Measurements from ENCODE around the gene PYROXD2. TPM values are rescaled to one million over a fixed set of nuclear protein-coding genes. Genes with fewer than 3 reads are reported as not detected.

The PYROXD2 gene
- total and polyA plus RNA-seq, 2 experiments from 2014 or later: 12.1 to 13.8 TPM

- TF ChIP-seq EZH2phosphoT487 (IDR thresholded peaks at IDR 0.05; ENCODE audit: insufficient read depth, low read depth) (no peak), EZH2 (IDR thresholded peaks at IDR 0.05; ENCODE audit: insufficient read depth, poor library complexity, severe bottlenecking) (no peak)
- H3K36me3 ChIP-seq (ENCODE audit: low read depth): no peaks in the 10 kb centered on the region
Observed at GRCh38 chr10:98382691-98383101, 32.3 kb downstream of the PYROXD2 start.

DNA sequence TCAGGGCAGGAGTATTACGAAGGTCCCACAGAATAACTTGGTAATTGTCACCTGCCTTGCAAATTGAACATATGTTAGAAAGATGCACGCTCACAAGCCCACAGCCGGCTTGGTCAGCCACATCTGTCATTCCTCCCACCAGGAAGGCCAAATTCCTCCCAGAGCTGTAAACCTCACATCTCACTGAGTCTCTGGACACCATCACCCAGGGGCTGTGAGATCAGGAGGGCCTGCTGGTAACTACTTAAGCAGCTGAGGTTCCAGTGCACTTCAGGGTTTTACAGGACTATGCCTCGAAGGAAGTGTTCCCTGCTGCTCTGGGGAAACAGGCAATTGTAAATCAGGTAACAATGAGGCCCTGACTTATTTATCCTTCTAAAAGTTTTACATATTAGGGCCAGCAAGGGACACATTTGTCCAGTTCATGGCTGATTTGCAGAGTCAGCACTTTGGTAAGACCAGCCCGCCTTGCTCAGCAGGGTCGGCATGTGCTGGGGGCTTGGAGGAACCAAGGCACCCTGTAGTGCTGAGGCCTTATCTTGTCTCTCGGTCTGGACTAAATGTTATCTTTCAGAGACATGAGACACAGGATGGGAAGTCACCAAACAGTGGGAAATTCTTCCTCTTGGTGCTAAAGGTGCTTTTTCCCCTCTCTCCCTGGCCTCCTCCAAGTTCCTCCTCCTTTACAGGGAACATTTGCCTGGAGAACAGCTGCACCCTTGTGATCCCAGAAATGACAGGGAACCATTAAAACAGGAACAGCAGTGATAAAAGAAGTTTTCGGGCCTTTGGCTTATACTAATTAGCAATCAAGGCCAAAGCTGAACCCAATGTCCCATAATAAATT, 34.3 kb downstream of the PYROXD2 start:
- peaks cover 14% of the 10 kb centered on the region; the same call in 1 of the 2 replicates for H3F3A ChIP-seq (ENCODE audit: insufficient read depth)
- no peak for DNase-seq
- no peak overlapping the region for H3K9ac ChIP-seq
- WGBS, 2 experiments (ENCODE audit: low coverage in 1 of 2, low lambda C conversion rate in 2 of 2, missing lambda C conversion rate in 2 of 2): 87 to 88% methylated on average over 8 of the region's 8 CpGs
- no peak overlapping the region for H3K4me2 ChIP-seq (ENCODE audit: unreplicated experiment)
- no peaks in the 10 kb centered on the region for H4K20me1 ChIP-seq (ENCODE audit: insufficient read depth)
- H3K9me2 ChIP-seq (ENCODE audit: insufficient read depth): no peaks in the 10 kb centered on the region
- H3K79me2 ChIP-seq (ENCODE audit: insufficient read depth): no peaks in the 10 kb centered on the region
- TF ChIP-seq EZH2phosphoT487 (IDR thresholded peaks at IDR 0.05; ENCODE audit: insufficient read depth, low read depth) (no peak), EZH2 (IDR thresholded peaks at IDR 0.05; ENCODE audit: insufficient read depth, poor library complexity, severe bottlenecking) (no peak)
- no peaks in the 10 kb centered on the region for H3K36me3 ChIP-seq (ENCODE audit: low read depth)
- peaks cover 25% of the 10 kb centered on the region for H3K4me1 ChIP-seq (ENCODE audit: insufficient read depth)
- H3K9me3 ChIP-seq (ENCODE audit: low read depth): no peaks in the 10 kb centered on the region
- H2AFZ ChIP-seq: no peak overlapping the region
- in situ Hi-C loops (cut with MboI): no loop called here
- no peak overlapping the region for H3K4me3 ChIP-seq
- H3K27ac ChIP-seq: no peak overlapping the region
- H3K27me3 ChIP-seq (replicated peaks; ENCODE audit: insufficient read depth): no peaks in the 10 kb centered on the region

More at GRCh38 chr10:98382691-98383101, 32.3 kb downstream of the PYROXD2 start:
- H3K4me3 ChIP-seq: no peak overlapping the region
- peaks cover 14% of the 10 kb centered on the region; the same call in 1 of the 2 replicates for H3F3A ChIP-seq (ENCODE audit: insufficient read depth)
- no peaks in the 10 kb centered on the region for H3K9me3 ChIP-seq (ENCODE audit: low read depth)
- in situ Hi-C loops (cut with MboI): no loop called here
- no peaks in the 10 kb centered on the region for H3K27me3 ChIP-seq (replicated peaks; ENCODE audit: insufficient read depth)
- WGBS, 2 experiments (ENCODE audit: low coverage in 1 of 2, low lambda C conversion rate in 2 of 2, missing lambda C conversion rate in 2 of 2): 79 to 80% methylated on average over 5 of the region's 5 CpGs
- H3K27ac ChIP-seq: peak overlapping the region; percentile 45
- no peak overlapping the region for H2AFZ ChIP-seq
- no peaks in the 10 kb centered on the region for H4K20me1 ChIP-seq (ENCODE audit: insufficient read depth)
- DNase-seq: peak; percentile 26
- H3K9me2 ChIP-seq (ENCODE audit: insufficient read depth): no peaks in the 10 kb centered on the region
- no peak overlapping the region for H3K9ac ChIP-seq
- peaks cover 25% of the 10 kb centered on the region for H3K4me1 ChIP-seq (ENCODE audit: insufficient read depth)
- peak overlapping the region; percentile 18 for H3K4me2 ChIP-seq (ENCODE audit: unreplicated experiment)
- H3K79me2 ChIP-seq (ENCODE audit: insufficient read depth): no peaks in the 10 kb centered on the region

DNA sequence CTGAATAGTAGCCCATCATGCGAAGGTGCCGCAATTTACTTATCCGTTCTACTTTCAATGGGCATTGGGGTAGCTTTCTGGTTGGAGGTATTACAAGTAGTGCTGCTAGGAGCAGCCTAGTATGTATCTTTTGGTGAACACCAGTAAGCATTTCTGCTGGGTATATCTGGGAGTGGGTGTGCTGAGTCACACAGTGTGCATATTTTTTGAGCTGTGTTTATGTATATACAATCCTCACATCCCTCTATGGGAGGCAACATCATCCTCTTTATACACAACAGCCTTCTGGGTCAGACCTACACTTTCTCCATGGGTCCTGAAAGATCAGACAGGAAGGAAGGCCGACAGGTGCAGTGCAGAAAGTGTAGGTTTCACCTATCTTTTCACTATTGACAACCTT, 36.3 kb downstream of the PYROXD2 start:
- in situ Hi-C loops (cut with MboI): no loop called here

GRCh38 chr10:98377536-98377935, 37.4 kb downstream of the PYROXD2 start:
- WGBS, 2 experiments (ENCODE audit: low coverage in 1 of 2, low lambda C conversion rate in 2 of 2, missing lambda C conversion rate in 2 of 2): 97 to 98% methylated on average over 3 of the region's 3 CpGs
- in situ Hi-C loops (cut with MboI): no loop called here
- Histone ChIP-seq H3K9ac (no peak overlapping the region), H3K27ac (no peak overlapping the region), H4K20me1 (ENCODE audit: insufficient read depth) (no peaks in the 10 kb centered on the region), H3K4me1 (ENCODE audit: insufficient read depth) (peaks cover 24% of the 10 kb centered on the region), H3K9me2 (ENCODE audit: insufficient read depth) (no peaks in the 10 kb centered on the region), H3K9me3 (ENCODE audit: low read depth) (no peaks in the 10 kb centered on the region), H3F3A (ENCODE audit: insufficient read depth) (0 out of 2 replicates have a peak, but pooled peaks cover 7% of the 10 kb centered on the region), H3K4me3 (no peak overlapping the region), H3K27me3 (replicated peaks; ENCODE audit: insufficient read depth) (no peaks in the 10 kb centered on the region), H3K36me3 (ENCODE audit: low read depth) (no peaks in the 10 kb centered on the region), H3K79me2 (ENCODE audit: insufficient read depth) (no peaks in the 10 kb centered on the region), H3K4me2 (ENCODE audit: unreplicated experiment) (no peak overlapping the region), H2AFZ (no peak overlapping the region)
- DNase-seq: no peak
- no peak for TF ChIP-seq EZH2phosphoT487 (IDR thresholded peaks at IDR 0.05; ENCODE audit: insufficient read depth, low read depth)
- TF ChIP-seq EZH2 (IDR thresholded peaks at IDR 0.05; ENCODE audit: insufficient read depth, poor library complexity, severe bottlenecking): no peak

More for the DNA sequence above, 36.3 kb downstream of the PYROXD2 start:
- Histone ChIP-seq H3K4me1 (ENCODE audit: insufficient read depth) (peaks cover 36% of the 10 kb centered on the region), H3K9ac (no peak overlapping the region), H3K27ac (no peak overlapping the region), H3K9me2 (ENCODE audit: insufficient read depth) (no peaks in the 10 kb centered on the region), H3K4me2 (ENCODE audit: unreplicated experiment) (no peak overlapping the region), H3K4me3 (no peak overlapping the region), H3K79me2 (ENCODE audit: insufficient read depth) (no peaks in the 10 kb centered on the region), H3F3A (ENCODE audit: insufficient read depth) (peaks cover 14% of the 10 kb centered on the region; the same call in 1 of the 2 replicates), H3K27me3 (replicated peaks; ENCODE audit: insufficient read depth) (no peaks in the 10 kb centered on the region), H3K9me3 (ENCODE audit: low read depth) (no peaks in the 10 kb centered on the region), H4K20me1 (ENCODE audit: insufficient read depth) (no peaks in the 10 kb centered on the region), H2AFZ (no peak overlapping the region), H3K36me3 (ENCODE audit: low read depth) (no peaks in the 10 kb centered on the region)
- peak; percentile 31 for DNase-seq
- TF ChIP-seq EZH2 (IDR thresholded peaks at IDR 0.05; ENCODE audit: insufficient read depth, poor library complexity, severe bottlenecking): no peak
- TF ChIP-seq EZH2phosphoT487 (IDR thresholded peaks at IDR 0.05; ENCODE audit: insufficient read depth, low read depth): no peak
- WGBS, 2 experiments (ENCODE audit: low coverage in 1 of 2, low lambda C conversion rate in 2 of 2, missing lambda C conversion rate in 2 of 2): 94 to 97% methylated on average over 4 of the region's 4 CpGs
